CD14-positive monocyte (primary cell): ENCODE results near the gene THSD4. TPM values are rescaled to one million over a fixed set of nuclear protein-coding genes. Genes with fewer than 3 reads are reported as not detected.

Source experiments
- DNase-seq, 3 donors: peaks; one replicate each; pipeline ENCODE4 v3.0.0-alpha.2; 2011 to 2022
- H2AFZ ChIP-seq: 2 replicates; pipeline ENCODE4 v1.6.0; 2012; ENCODE audit warnings: mild to moderate bottlenecking, low read depth, low read length, inconsistent platforms; ENCODE audit not compliant: insufficient read depth, poor library complexity, severe bottlenecking
- H3K27ac ChIP-seq, 2 donors: 1 replicate in 1 of 2; 2 replicates in 1 of 2; pipeline ENCODE4 v1.5.1; 2012 to 2013; ENCODE audit warnings: low read length in 2 of 2, control low read depth in 1 of 2, inconsistent platforms in 1 of 2, low read depth in 1 of 2, mild to moderate bottlenecking in 1 of 2
- H3K27me3 ChIP-seq, 2 donors: one replicate each; pipeline versions ENCODE4 v1.6.0 to v1.6.1; 2011 to 2013; ENCODE audit warnings: low read length in 2 of 2; ENCODE audit not compliant: control insufficient read depth in 2 of 2, insufficient read depth in 2 of 2
- H3K36me3 ChIP-seq, 2 donors: replicated peaks in 1 of 2; 1 replicate in 1 of 2; 2 replicates in 1 of 2; pipeline versions ENCODE4 v1.5.1 to v1.6.1; 2012 to 2013; ENCODE audit warnings: low read length in 2 of 2, control low read depth in 1 of 2, inconsistent platforms in 1 of 2, mild to moderate bottlenecking in 1 of 2; ENCODE audit not compliant: insufficient read depth in 2 of 2, control insufficient read depth in 1 of 2
- H3K4me1 ChIP-seq, 2 donors: 1 replicate in 1 of 2; 2 replicates in 1 of 2; pipeline versions ENCODE4 v1.5.1 to v1.6.1; 2012 to 2013; ENCODE audit warnings: low read length in 2 of 2, control low read depth in 1 of 2, inconsistent platforms in 1 of 2, mild to moderate bottlenecking in 1 of 2, moderate library complexity in 1 of 2; ENCODE audit not compliant: insufficient read depth in 2 of 2, control insufficient read depth in 1 of 2
- H3K4me2 ChIP-seq: replicated peaks from 2 replicates; pipeline ENCODE3; 2012; ENCODE audit warnings: low read length, moderate library complexity, mild to moderate bottlenecking; ENCODE audit not compliant: poor library complexity, severe bottlenecking; ENCODE audit errors: extremely low read depth
- H3K4me3 ChIP-seq, 3 experiments: fragments of 200-600 bp in 1 of 3; sonication (generic) in 1 of 3; replicated peaks in 1 of 3; 1 replicate in 2 of 3; 2 replicates in 1 of 3; pipeline ENCODE4 v1.5.1; 2011 to 2013; ENCODE audit warnings: low read length in 3 of 3, mild to moderate bottlenecking in 3 of 3, control low read depth in 2 of 3, low read depth in 2 of 3, inconsistent platforms in 1 of 3, moderate library complexity in 1 of 3
- H3K79me2 ChIP-seq: 2 replicates; pipeline ENCODE4 v1.6.0; 2012; ENCODE audit warnings: mild to moderate bottlenecking, control low read depth, inconsistent platforms, low read length, moderate library complexity; ENCODE audit not compliant: insufficient read depth
- H3K9ac ChIP-seq: 2 replicates; pipeline ENCODE4 v1.6.0; 2017; ENCODE audit warnings: low read length, mild to moderate bottlenecking; ENCODE audit not compliant: insufficient read depth, poor library complexity, severe bottlenecking
- H3K9me3 ChIP-seq, 2 donors: replicated peaks in 1 of 2; 1 replicate in 1 of 2; 2 replicates in 1 of 2; pipeline versions ENCODE4 v1.5.1 to v1.6.1; 2012 to 2013; ENCODE audit warnings: low read length in 2 of 2, control low read depth in 1 of 2; ENCODE audit not compliant: control insufficient read depth in 1 of 2, insufficient read depth in 1 of 2
- H4K20me1 ChIP-seq: 2 replicates; pipeline ENCODE4 v1.6.0; 2012; ENCODE audit warnings: mild to moderate bottlenecking, low read length, control low read depth, moderate library complexity; ENCODE audit not compliant: insufficient read depth
- H3K27ac Mint-ChIP-seq, 7 donors: one replicate each; pipeline ENCODE4 v1.8.0; 2020; ENCODE audit warnings: mild to moderate bottlenecking in 7 of 7, mixed read lengths in 7 of 7, moderate library complexity in 6 of 7, inconsistent platforms in 2 of 7
- H3K27me3 Mint-ChIP-seq, 3 donors: one replicate each; pipeline ENCODE4 v1.8.0; 2021 to 2022; ENCODE audit warnings: low read depth in 3 of 3, mild to moderate bottlenecking in 3 of 3, mixed read lengths in 3 of 3, moderate library complexity in 3 of 3, inconsistent platforms in 1 of 3
- H3K36me3 Mint-ChIP-seq, 2 donors: one replicate each; pipeline ENCODE4 v1.8.0; 2020; ENCODE audit warnings: mixed read lengths in 2 of 2, inconsistent platforms in 1 of 2, mild to moderate bottlenecking in 1 of 2
- H3K4me1 Mint-ChIP-seq: one replicate; pipeline ENCODE4 v1.8.0; 2020; ENCODE audit warnings: mild to moderate bottlenecking, mixed read lengths
- H3K4me3 Mint-ChIP-seq, 2 donors: one replicate each; pipeline ENCODE4 v1.8.0; 2020; ENCODE audit warnings: mild to moderate bottlenecking in 2 of 2, mixed read lengths in 2 of 2, moderate library complexity in 1 of 2
- H3K9me3 Mint-ChIP-seq, 7 donors: one replicate each; pipeline ENCODE4 v1.8.0; 2020 to 2022; ENCODE audit warnings: mixed read lengths in 7 of 7, mild to moderate bottlenecking in 6 of 7, moderate library complexity in 6 of 7, inconsistent platforms in 2 of 7
- WGBS: methylation state at CpG from one replicate; pipeline ENCODE4 v1.1.5; 2013; ENCODE audit warnings: missing lambda C conversion rate; ENCODE audit not compliant: insufficient coverage; 5-methylcytosine and 5-hydroxymethylcytosine counted together
- intact Hi-C, 2 donors: fragments of 100-400 bp; cut with micrococcal nuclease; formaldehyde crosslinking; loops; one replicate each; pipeline versions ENCODE4 v1.15.0 to v1.15.1; 2023
- polyA plus RNA-seq, 3 donors: library from polyadenylated mRNA; depleted of rRNA in 1 of 3; unstranded in 2 of 3; stranded (reverse) in 1 of 3; fragments of 300-500 nt in 2 of 3; fragments of >200 nt in 1 of 3; fragmentation: Illumina TruSeq in 2 of 3; gene quantifications; 1 replicate in 2 of 3; 2 replicates in 1 of 3; pipeline ENCODE4 v1.2.3, GENCODE V29; 2012 to 2021
- TF ChIP-seq, protein P1 (sequence below): fragments of 200-600 bp; IDR thresholded peaks from one replicate; pipeline ENCODE4 v1.8.0; 2022; ENCODE audit warnings: antibody characterized with exemption, mild to moderate bottlenecking

THSD4 gene
- polyA plus RNA-seq, 3 donors, result not detected

DNA sequence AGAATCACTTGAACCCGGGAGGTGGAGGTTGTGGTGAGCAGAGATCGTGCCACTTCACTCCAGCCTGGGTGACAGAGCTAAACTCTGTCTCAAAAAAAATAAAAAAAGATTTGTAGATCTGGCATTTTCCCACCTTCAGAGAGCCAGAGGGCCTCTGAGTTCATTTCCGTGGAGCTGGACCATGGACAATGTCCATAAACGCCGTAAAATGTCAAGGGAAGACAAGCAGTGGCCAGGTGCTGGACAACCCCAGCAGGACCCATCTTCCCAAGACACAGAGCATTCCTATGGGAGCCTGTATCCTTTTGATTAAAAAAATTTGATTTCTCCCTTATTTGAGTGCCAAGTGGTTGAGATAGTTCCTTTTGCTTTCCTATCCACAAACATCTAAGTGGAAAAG is 627.7 kb downstream of the THSD4 start:
- peaks cover 0 to 6% (median 4%) of the 10 kb centered on the region in 3 donors for H3K27me3 Mint-ChIP-seq
- no peak for DNase-seq
- no peaks in the 10 kb centered on the region for H3K4me1 Mint-ChIP-seq
- Histone ChIP-seq H3K79me2 (no peaks in the 10 kb centered on the region), H3K27ac (no peak overlapping the region), H3K27me3 (no peaks in the 10 kb centered on the region), H3K4me1 (no peaks in the 10 kb centered on the region), H3K4me3 (no peak overlapping the region), H3K4me2 (no peak overlapping the region), H3K9me3 (no peaks in the 10 kb centered on the region), H2AFZ (no peak overlapping the region), H3K9ac (no peak overlapping the region), H3K36me3 (no peaks in the 10 kb centered on the region), H4K20me1 (no peaks in the 10 kb centered on the region)
- H3K36me3 Mint-ChIP-seq, result no peaks in the 10 kb centered on the region
- no peak overlapping the region for H3K27ac Mint-ChIP-seq
- intact Hi-C loops, result loop anchor here (2.0 to 10.0 kb wide), 2 partner anchors 412 kb away; no protein-coding TSS in a partner anchor
- no peak overlapping the region for H3K4me3 Mint-ChIP-seq
- WGBS, result 91% methylated on average over 5 of the region's 5 CpGs
- TF ChIP-seq, protein P1, sequence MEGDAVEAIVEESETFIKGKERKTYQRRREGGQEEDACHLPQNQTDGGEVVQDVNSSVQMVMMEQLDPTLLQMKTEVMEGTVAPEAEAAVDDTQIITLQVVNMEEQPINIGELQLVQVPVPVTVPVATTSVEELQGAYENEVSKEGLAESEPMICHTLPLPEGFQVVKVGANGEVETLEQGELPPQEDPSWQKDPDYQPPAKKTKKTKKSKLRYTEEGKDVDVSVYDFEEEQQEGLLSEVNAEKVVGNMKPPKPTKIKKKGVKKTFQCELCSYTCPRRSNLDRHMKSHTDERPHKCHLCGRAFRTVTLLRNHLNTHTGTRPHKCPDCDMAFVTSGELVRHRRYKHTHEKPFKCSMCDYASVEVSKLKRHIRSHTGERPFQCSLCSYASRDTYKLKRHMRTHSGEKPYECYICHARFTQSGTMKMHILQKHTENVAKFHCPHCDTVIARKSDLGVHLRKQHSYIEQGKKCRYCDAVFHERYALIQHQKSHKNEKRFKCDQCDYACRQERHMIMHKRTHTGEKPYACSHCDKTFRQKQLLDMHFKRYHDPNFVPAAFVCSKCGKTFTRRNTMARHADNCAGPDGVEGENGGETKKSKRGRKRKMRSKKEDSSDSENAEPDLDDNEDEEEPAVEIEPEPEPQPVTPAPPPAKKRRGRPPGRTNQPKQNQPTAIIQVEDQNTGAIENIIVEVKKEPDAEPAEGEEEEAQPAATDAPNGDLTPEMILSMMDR, result no peak
- no peaks in the 10 kb centered on the region for H3K9me3 Mint-ChIP-seq

DNA sequence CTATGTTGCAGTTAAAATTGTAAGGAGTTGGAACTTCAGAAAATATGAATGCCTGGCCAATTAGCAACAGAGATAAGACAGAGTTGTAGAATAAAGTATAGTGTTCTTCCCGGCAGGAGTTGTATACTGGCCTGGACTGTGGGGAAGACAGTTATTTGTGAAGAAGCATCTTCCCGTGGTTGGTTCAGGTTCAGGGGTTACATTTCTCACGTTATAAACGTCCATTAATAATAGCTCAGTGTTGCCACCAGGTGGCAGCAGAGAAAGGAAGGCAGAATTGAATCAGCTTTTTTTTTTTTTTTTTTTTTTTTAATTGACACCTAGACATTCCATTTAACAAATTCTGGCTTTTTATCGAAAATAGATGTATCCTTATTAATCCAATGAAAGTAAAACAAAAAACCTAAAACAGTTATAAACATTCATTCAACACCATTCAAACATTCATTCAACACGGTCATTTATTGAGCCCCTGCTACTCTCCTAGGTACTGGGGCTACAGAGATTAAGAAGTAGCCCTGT is 628.7 kb downstream of the THSD4 start:
- Histone ChIP-seq H3K36me3 (no peaks in the 10 kb centered on the region), H3K4me1 (no peaks in the 10 kb centered on the region), H2AFZ (no peak overlapping the region), H3K9ac (no peak overlapping the region), H4K20me1 (no peaks in the 10 kb centered on the region), H3K4me2 (no peak overlapping the region), H3K27me3 (no peaks in the 10 kb centered on the region), H3K79me2 (no peaks in the 10 kb centered on the region), H3K4me3 (no peak overlapping the region), H3K27ac (no peak overlapping the region), H3K9me3 (no peaks in the 10 kb centered on the region)
- no peak overlapping the region for H3K4me3 Mint-ChIP-seq
- 0% methylated on average over 1 of the region's 6 CpGs for WGBS
- TF ChIP-seq, protein P1, result peak; percentile 86
- no peaks in the 10 kb centered on the region for H3K4me1 Mint-ChIP-seq
- H3K36me3 Mint-ChIP-seq, result no peaks in the 10 kb centered on the region
- no peaks in the 10 kb centered on the region for H3K9me3 Mint-ChIP-seq
- intact Hi-C loops, result loop anchor here (2.0 to 10.0 kb wide), 3 partner anchors 57 to 411 kb away; no protein-coding TSS in a partner anchor
- peaks cover 0 to 7% (median 4%) of the 10 kb centered on the region in 3 donors for H3K27me3 Mint-ChIP-seq
- H3K27ac Mint-ChIP-seq, result no peak overlapping the region
- DNase-seq, result peak; percentile 21 to 36 (median 35)
